Measurements from ENCODE around the gene MZT2B. TPM values are rescaled to one million over a fixed set of nuclear protein-coding genes. Genes with fewer than 3 reads are reported as not detected.
"Not testable (repeated sequence)": the region's sequence is repeated elsewhere in the genome, so short reads cannot be mapped to it uniquely, and the experiment has no call there.

Gene MZT2B
- polyA plus RNA-seq (2012; ENCODE audit: insufficient read depth, insufficient read length, low read depth), result 582 TPM

GRCh38 chr2:130181880-130182682, at the start of gene MZT2B:
MZT2B (plus strand) TSS chr2:130182262; CDS start chr2:130182283, 21 bp downstream.
- H3K4me1 ChIP-seq, H3K27me3 ChIP-seq, H3K36me3 ChIP-seq, H3K9me3 ChIP-seq: not testable (repeated sequence)
- TF ChIP-seq, protein P1, sequence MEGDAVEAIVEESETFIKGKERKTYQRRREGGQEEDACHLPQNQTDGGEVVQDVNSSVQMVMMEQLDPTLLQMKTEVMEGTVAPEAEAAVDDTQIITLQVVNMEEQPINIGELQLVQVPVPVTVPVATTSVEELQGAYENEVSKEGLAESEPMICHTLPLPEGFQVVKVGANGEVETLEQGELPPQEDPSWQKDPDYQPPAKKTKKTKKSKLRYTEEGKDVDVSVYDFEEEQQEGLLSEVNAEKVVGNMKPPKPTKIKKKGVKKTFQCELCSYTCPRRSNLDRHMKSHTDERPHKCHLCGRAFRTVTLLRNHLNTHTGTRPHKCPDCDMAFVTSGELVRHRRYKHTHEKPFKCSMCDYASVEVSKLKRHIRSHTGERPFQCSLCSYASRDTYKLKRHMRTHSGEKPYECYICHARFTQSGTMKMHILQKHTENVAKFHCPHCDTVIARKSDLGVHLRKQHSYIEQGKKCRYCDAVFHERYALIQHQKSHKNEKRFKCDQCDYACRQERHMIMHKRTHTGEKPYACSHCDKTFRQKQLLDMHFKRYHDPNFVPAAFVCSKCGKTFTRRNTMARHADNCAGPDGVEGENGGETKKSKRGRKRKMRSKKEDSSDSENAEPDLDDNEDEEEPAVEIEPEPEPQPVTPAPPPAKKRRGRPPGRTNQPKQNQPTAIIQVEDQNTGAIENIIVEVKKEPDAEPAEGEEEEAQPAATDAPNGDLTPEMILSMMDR (IDR thresholded peaks at IDR 0.05; ENCODE audit: low read depth, low read length), result peak; percentile 37; the same call in 1 of the 2 replicates
- DNase-seq, result peak; percentile 84
- H3K4me3 ChIP-seq (ENCODE audit: low read depth, low read length), result peak within 1 kb of the TSS; percentile 87

DNA sequence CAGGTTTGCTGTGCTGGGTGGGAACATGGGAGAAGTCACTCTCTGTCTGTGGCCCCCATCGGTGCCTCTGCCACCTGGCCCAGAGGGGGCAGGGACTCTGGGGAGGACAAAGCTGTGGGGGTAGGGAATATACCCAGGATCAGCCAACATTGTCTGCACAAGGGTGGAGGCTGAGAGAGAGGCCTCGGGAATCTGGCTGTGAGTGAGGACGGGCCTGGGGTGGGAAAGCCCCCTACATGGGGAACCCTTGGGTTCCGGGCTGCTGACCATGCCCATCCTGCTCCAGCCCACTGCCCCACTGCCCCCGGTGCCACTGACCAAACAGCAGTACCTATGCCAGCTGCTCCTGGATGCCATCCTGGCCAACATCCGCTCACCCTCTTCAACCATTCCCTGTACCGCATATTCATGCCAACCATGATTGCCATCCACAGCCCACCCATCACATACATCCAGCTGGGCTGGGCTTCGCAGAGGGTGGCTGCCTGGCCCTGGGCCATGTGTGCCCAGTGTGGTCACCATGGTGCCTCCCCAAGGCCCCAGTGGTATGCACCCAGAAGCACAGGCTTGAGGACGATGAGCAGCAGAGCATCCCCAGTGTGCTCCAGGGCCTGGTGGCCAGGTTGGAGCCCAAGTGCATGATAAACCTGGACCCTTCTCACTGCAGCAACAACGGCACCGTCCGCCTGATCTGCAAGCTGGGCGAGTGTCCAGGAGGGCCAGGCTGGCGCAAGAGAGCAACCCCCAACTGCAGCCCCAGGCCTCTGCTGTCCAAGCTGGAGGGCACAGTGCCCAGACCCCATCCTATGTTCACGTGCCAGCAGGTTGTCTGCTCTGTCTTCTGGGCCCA, 46.1 kb upstream of the MZT2B start:
- Histone ChIP-seq H3K27me3 (no peaks in the 10 kb centered on the region), H3K4me1 (no peaks in the 10 kb centered on the region), H3K36me3 (no peaks in the 10 kb centered on the region), H3K4me3 (ENCODE audit: low read depth, low read length) (no peak overlapping the region), H3K9me3 (no peaks in the 10 kb centered on the region)
- TF ChIP-seq, protein P1 (IDR thresholded peaks at IDR 0.05; ENCODE audit: low read depth, low read length), result no peak
- DNase-seq, result no peak

DNA sequence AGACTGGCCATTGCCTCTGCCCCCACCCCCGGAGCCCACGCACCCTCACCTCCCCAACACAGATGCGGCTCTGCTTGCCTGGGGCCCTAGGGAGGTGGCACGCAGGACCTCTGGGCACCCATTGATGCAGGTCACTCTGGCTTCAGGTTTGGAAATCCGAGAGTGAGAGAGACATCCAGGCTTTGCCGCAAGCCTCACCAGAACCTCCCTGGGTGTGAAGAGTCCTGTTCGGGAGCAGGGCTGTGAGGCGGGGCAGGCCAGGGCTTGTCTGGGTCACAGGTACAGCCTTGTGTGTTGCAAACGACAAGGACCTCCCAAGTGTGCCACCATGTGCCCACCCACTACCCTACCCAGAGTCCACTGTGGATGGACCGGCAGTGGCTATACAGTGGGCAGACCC, 45.5 kb upstream of the MZT2B start:
- not testable (repeated sequence) for H3K4me1 ChIP-seq; H3K4me3 ChIP-seq (ENCODE audit: low read depth, low read length); DNase-seq; H3K36me3 ChIP-seq; H3K9me3 ChIP-seq; H3K27me3 ChIP-seq

- DNase-seq; H3K4me3 ChIP-seq (ENCODE audit: low read depth, low read length); H3K9me3 ChIP-seq; H3K4me1 ChIP-seq; H3K27me3 ChIP-seq; H3K36me3 ChIP-seq: not testable (repeated sequence)
These were observed 44.9 kb upstream of the MZT2B start for GRCh38 chr2:130137118-130137517.

DNA sequence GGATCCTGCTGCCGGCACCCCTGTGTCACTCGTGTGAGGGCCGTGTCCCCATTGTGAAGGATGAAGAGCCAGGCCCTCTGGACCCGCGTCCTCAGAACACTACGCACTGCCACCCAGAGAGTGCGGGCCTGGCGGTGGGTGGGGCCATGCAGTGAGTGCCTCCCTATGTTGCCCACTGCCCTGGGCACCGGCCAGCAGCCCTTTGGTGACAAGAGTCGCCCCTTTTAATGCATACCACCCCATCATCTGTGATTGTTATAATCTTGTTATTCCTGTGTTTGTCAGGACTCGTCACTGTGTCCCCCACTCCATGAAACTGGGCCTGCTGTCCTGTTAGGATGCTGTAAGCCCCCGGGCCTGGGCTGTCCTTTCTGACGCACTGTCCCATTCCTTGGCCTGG, 43.7 kb upstream of the MZT2B start:
- not testable (repeated sequence) for H3K27me3 ChIP-seq; DNase-seq; H3K4me1 ChIP-seq; H3K9me3 ChIP-seq; H3K36me3 ChIP-seq; H3K4me3 ChIP-seq (ENCODE audit: low read depth, low read length)

DNA sequence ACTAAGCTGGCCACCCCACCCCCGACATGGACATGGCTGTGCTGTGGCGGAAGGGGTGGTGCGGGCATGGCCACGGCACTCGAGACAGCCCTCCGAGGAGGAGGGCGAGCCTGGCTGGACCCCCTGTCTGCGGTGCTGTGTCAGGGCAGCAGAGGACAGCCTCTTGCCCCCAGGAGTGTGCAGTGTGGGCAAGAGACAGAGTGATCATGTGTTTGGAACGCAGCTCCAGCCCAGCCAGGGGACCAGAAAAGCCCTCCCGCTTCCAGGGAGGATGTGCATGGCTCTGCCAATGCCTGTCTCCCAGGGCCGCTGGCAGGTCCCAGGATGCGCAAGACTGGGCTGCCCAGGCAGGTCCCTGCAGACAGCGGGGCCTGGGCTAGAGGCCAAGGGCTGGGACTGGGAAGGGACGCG, 43.2 kb upstream of the MZT2B start:
- H3K36me3 ChIP-seq; H3K9me3 ChIP-seq; H3K4me3 ChIP-seq (ENCODE audit: low read depth, low read length); H3K4me1 ChIP-seq; H3K27me3 ChIP-seq: not testable (repeated sequence)
- DNase-seq, result peak; percentile 76

DNA sequence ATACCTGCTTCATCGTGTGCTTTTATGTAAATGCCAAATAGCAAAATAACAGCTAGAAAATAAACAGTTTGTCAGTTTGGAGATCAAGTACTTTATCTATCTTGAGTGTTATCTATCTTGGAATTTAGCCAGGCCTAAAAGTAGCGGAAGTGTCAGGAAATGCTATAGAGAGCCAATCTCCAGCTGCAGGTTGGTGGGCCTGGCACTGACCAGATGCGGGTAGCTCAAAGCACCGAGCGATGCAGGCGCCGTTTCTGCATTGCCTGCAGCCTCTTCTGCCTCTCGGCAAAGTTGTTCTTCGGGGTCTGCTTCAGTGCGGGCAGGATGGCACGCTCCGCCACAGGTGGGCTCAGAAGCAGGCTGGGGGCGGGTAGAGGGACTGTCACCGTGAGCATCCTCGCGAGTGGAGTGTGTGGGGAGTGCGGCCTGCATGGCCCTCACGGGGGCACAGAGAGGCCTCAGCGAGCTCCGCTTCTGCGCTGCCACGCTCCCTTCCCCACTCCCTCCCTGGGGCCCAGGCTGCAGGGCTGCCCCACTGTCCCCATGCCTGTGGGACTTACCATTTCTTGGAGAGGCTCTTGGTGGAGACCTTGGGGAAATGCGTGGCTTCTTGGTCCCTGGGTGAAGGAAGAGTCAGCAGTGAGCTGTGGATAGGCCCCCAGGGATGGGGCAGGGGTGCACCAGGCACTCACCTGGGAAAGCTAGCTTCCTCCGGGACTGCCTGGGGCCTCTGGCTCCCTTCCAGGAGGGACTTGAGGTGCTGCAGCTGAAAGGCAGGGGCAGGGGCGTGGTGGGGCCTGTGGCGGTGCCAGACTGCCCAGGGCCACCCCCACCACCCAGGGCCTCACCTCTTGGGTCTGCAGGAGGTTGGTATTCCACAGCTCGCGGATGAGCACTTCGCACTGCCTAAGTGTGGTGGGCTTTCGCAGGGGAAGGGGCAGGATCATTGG, 42.5 kb upstream of the MZT2B start:
- not testable (repeated sequence) for H3K27me3 ChIP-seq; H3K4me3 ChIP-seq (ENCODE audit: low read depth, low read length); H3K4me1 ChIP-seq; H3K9me3 ChIP-seq; H3K36me3 ChIP-seq
- peak; percentile 55 for DNase-seq

DNA sequence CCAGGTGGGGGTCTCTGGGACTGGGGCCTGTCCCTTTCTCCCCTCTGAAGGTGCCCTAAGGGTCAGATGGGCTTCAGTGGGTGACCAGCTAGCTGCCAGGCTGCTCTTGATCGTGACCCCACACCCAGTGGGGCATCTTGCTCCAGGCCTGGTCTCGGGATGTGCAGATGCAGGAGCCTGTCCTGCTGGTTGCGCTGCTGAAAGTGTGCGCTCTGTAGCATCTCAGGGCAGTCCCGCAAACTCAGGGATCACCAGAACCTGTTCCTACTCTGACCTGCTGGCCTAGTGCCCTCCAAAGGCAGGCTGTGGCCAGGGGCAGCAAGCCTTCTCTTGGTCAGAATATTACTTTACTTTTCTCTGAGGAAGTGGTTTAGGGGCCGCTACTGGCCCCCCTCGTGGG, 41.5 kb upstream of the MZT2B start:
- not testable (repeated sequence) for DNase-seq; H3K36me3 ChIP-seq; H3K27me3 ChIP-seq; H3K9me3 ChIP-seq; H3K4me1 ChIP-seq; H3K4me3 ChIP-seq (ENCODE audit: low read depth, low read length)

GRCh38 chr2:130141002-130141401, 41.1 kb upstream of the MZT2B start:
- H3K27me3 ChIP-seq; DNase-seq; H3K4me3 ChIP-seq (ENCODE audit: low read depth, low read length); H3K36me3 ChIP-seq; H3K4me1 ChIP-seq; H3K9me3 ChIP-seq: not testable (repeated sequence)

DNA sequence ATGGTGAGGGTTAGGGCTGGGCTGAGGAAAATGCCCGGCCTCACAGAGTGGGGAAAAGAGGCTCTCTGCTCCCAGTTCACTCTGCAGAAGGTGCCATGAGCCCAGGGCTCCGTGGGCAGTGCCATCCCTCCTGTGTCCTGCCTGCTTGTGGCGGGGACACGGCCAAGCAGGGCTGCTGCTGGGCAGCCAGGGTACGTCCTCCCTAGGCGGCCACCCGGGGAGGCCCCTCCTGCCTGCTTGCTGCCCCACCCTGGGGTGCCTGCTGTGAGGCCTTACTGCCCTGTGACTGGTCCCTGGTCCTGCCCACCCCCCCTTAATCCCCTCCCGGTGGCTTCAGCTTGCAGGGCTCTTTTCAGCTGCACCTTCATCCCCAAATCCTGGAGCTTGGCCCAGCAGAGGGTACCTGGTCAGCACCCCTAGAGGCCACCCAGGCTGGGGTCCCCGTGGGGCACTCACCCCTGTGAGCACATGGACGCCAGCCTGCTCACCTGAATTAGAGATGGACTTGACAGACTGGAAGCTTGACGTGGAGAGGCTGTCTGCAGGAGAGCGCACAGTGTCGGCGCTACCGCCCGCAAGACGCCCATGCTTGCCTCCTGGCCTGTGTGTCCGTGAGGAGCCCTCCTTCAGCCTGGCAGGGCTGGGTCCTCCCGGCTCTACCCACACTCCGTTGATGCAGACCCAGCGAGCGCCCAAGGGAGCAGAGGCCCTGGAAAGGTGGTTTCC, 40.3 kb upstream of the MZT2B start:
- not testable (repeated sequence) for H3K27me3 ChIP-seq; DNase-seq; H3K9me3 ChIP-seq; H3K4me3 ChIP-seq (ENCODE audit: low read depth, low read length); H3K36me3 ChIP-seq; H3K4me1 ChIP-seq

- H3K4me3 ChIP-seq (ENCODE audit: low read depth, low read length); H3K36me3 ChIP-seq; DNase-seq; H3K4me1 ChIP-seq; H3K9me3 ChIP-seq; H3K27me3 ChIP-seq: not testable (repeated sequence)
These were observed 39.4 kb upstream of the MZT2B start for GRCh38 chr2:130142396-130143265.

All from BE2C (cell line).